ENCODE results near the gene EEF1AKMT4.
A peak's percentile ranks its signal among the peaks of the same experiment; 100 is the strongest.

EEF1AKMT4 gene

GRCh38 chr3:184228376-184229137 lies 20.9 kb upstream of the EEF1AKMT4 start:
- WGBS, 2 experiments (ENCODE audit: insufficient coverage in 2 of 2): 16 to 37% methylated on average over 6 to 7 of the region's 12 CpGs
- no peak overlapping the region for H3K27ac ChIP-seq (ENCODE audit: low read depth, low read length, severe bottlenecking)
- H3K4me1 ChIP-seq (ENCODE audit: control insufficient read depth, insufficient read depth, low read length, poor library complexity, severe bottlenecking): peaks cover 5% of the 10 kb centered on the region
- no peak overlapping the region for H3K4me3 ChIP-seq (ENCODE audit: extremely low read depth, insufficient read depth, low read length, poor library complexity, severe bottlenecking)
- no peaks in the 10 kb centered on the region for H3K36me3 ChIP-seq (ENCODE audit: control insufficient read depth, insufficient read depth, low read length)
- no peaks in the 10 kb centered on the region for H3K9me3 ChIP-seq (ENCODE audit: control insufficient read depth, low read length)

- Histone ChIP-seq H3K9me3 (ENCODE audit: control insufficient read depth, low read length) (no peaks in the 10 kb centered on the region), H3K4me3 (ENCODE audit: extremely low read depth, insufficient read depth, low read length, poor library complexity, severe bottlenecking) (peak within 1 kb of the TSS; percentile 22), H3K4me1 (ENCODE audit: control insufficient read depth, insufficient read depth, low read length, poor library complexity, severe bottlenecking) (peaks cover 5% of the 10 kb centered on the region), H3K36me3 (ENCODE audit: control insufficient read depth, insufficient read depth, low read length) (no peaks in the 10 kb centered on the region), H3K27ac (ENCODE audit: low read depth, low read length, severe bottlenecking) (no peak within 1 kb of the TSS)
- 1 to 3% methylated on average over 54 to 62 of the region's 66 CpGs for WGBS, 2 experiments (ENCODE audit: insufficient coverage in 2 of 2)
Measured at GRCh38 chr3:184229394-184230080, 19.9 kb upstream of the EEF1AKMT4 start, which contains the start of gene VWA5B2. Gene VWA5B2, plus strand, starts transcription at chr3:184229585. Its CDS starts 944 bp downstream, at chr3:184230529.

- Histone ChIP-seq H3K4me3 (ENCODE audit: extremely low read depth, insufficient read depth, low read length, poor library complexity, severe bottlenecking) (peak overlapping the region; percentile 22), H3K27ac (ENCODE audit: low read depth, low read length, severe bottlenecking) (no peak overlapping the region), H3K4me1 (ENCODE audit: control insufficient read depth, insufficient read depth, low read length, poor library complexity, severe bottlenecking) (peaks cover 5% of the 10 kb centered on the region), H3K36me3 (ENCODE audit: control insufficient read depth, insufficient read depth, low read length) (no peaks in the 10 kb centered on the region), H3K9me3 (ENCODE audit: control insufficient read depth, low read length) (no peaks in the 10 kb centered on the region)
- 3% methylated on average over 31 to 60 of the region's 61 CpGs for WGBS, 2 experiments (ENCODE audit: insufficient coverage in 2 of 2)
Measured at GRCh38 chr3:184230081-184230602, 19.3 kb upstream of the EEF1AKMT4 start.

GRCh38 chr3:184230603-184231528 lies 18.6 kb upstream of the EEF1AKMT4 start:
- 7 to 10% methylated on average over 67 to 74 of the region's 79 CpGs for WGBS, 2 experiments (ENCODE audit: insufficient coverage in 2 of 2)
- no peak overlapping the region for H3K4me3 ChIP-seq (ENCODE audit: extremely low read depth, insufficient read depth, low read length, poor library complexity, severe bottlenecking)

GRCh38 chr3:184231671-184232070 lies 17.8 kb upstream of the EEF1AKMT4 start:
- H3K36me3 ChIP-seq (ENCODE audit: control insufficient read depth, insufficient read depth, low read length): no peaks in the 10 kb centered on the region
- WGBS, 2 experiments (ENCODE audit: insufficient coverage in 2 of 2): 66% methylated on average over 3 of the region's 3 CpGs
- H3K27ac ChIP-seq (ENCODE audit: low read depth, low read length, severe bottlenecking): no peak overlapping the region
- peaks cover 5% of the 10 kb centered on the region for H3K4me1 ChIP-seq (ENCODE audit: control insufficient read depth, insufficient read depth, low read length, poor library complexity, severe bottlenecking)
- no peak overlapping the region for H3K4me3 ChIP-seq (ENCODE audit: extremely low read depth, insufficient read depth, low read length, poor library complexity, severe bottlenecking)
- no peaks in the 10 kb centered on the region for H3K9me3 ChIP-seq (ENCODE audit: control insufficient read depth, low read length)

More at GRCh38 chr3:184230603-184231528, 18.6 kb upstream of the EEF1AKMT4 start:
- H3K4me1 ChIP-seq (ENCODE audit: control insufficient read depth, insufficient read depth, low read length, poor library complexity, severe bottlenecking): peaks cover 5% of the 10 kb centered on the region
- no peaks in the 10 kb centered on the region for H3K36me3 ChIP-seq (ENCODE audit: control insufficient read depth, insufficient read depth, low read length)
- H3K9me3 ChIP-seq (ENCODE audit: control insufficient read depth, low read length): no peaks in the 10 kb centered on the region
- H3K27ac ChIP-seq (ENCODE audit: low read depth, low read length, severe bottlenecking): no peak overlapping the region

DNA sequence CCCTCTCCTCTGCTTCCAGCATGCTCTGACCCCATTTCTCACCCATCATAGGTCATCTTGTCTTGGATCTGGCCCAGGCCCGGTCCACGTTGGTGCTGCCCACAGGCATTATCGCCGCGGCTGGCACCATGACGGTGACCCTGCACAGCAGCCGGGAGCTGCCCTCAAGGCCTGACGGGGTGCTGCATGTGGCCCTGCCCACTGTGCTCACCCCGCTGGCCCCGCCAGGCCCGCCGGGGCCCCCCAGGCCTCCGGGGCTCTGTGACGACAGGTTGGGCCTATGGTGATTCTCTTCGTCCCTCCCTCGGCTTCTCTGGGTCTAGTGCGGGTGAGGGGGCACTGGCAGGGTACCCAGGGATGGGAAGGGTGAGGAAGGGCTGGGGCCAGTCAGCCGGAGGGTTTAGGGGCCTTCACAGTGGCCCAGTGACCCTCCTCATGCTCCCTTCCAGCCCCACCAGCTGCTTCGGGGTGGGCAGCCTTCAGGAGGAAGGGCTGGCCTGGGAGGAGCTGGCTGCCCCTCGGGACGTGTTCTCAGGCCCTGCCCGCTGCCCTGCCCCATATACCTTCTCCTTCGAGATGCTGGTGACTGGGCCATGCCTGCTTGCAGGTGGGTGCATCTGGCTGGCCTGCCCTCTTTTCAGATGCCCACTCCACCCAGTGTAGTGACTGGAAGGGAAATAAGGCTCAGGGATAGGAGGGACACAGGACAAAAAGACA lies 16.2 kb upstream of the EEF1AKMT4 start:
- Histone ChIP-seq H3K27ac (ENCODE audit: low read depth, low read length, severe bottlenecking) (no peak overlapping the region), H3K9me3 (ENCODE audit: control insufficient read depth, low read length) (no peaks in the 10 kb centered on the region), H3K4me1 (ENCODE audit: control insufficient read depth, insufficient read depth, low read length, poor library complexity, severe bottlenecking) (peaks cover 5% of the 10 kb centered on the region), H3K4me3 (ENCODE audit: extremely low read depth, insufficient read depth, low read length, poor library complexity, severe bottlenecking) (no peak overlapping the region), H3K36me3 (ENCODE audit: control insufficient read depth, insufficient read depth, low read length) (no peaks in the 10 kb centered on the region)
- 86 to 93% methylated on average over 14 to 23 of the region's 23 CpGs for WGBS, 2 experiments (ENCODE audit: insufficient coverage in 2 of 2)

GRCh38 chr3:184234224-184234623 lies 15.2 kb upstream of the EEF1AKMT4 start:
- WGBS, 2 experiments (ENCODE audit: insufficient coverage in 2 of 2): 42% methylated on average over 3 of the region's 4 CpGs; no CpG with 5 or more reads in 1 of the 2 experiments
- Histone ChIP-seq H3K36me3 (ENCODE audit: control insufficient read depth, insufficient read depth, low read length) (no peaks in the 10 kb centered on the region), H3K4me1 (ENCODE audit: control insufficient read depth, insufficient read depth, low read length, poor library complexity, severe bottlenecking) (peaks cover 5% of the 10 kb centered on the region), H3K9me3 (ENCODE audit: control insufficient read depth, low read length) (no peaks in the 10 kb centered on the region), H3K27ac (ENCODE audit: low read depth, low read length, severe bottlenecking) (no peak overlapping the region), H3K4me3 (ENCODE audit: extremely low read depth, insufficient read depth, low read length, poor library complexity, severe bottlenecking) (no peak overlapping the region)

- no peaks in the 10 kb centered on the region for H3K36me3 ChIP-seq (ENCODE audit: control insufficient read depth, insufficient read depth, low read length)
- no peak overlapping the region for H3K27ac ChIP-seq (ENCODE audit: low read depth, low read length, severe bottlenecking)
- H3K4me1 ChIP-seq (ENCODE audit: control insufficient read depth, insufficient read depth, low read length, poor library complexity, severe bottlenecking): peaks cover under 1% of the 10 kb centered on the region
- WGBS, 2 experiments (ENCODE audit: insufficient coverage in 2 of 2): 87 to 92% methylated on average over 14 of the region's 19 CpGs
- H3K4me3 ChIP-seq (ENCODE audit: extremely low read depth, insufficient read depth, low read length, poor library complexity, severe bottlenecking): no peak overlapping the region
- H3K9me3 ChIP-seq (ENCODE audit: control insufficient read depth, low read length): no peaks in the 10 kb centered on the region
Measured at GRCh38 chr3:184234671-184235380, 14.6 kb upstream of the EEF1AKMT4 start.

GRCh38 chr3:184235381-184236032 lies 14.0 kb upstream of the EEF1AKMT4 start:
- WGBS, 2 experiments (ENCODE audit: insufficient coverage in 2 of 2): 94 to 100% methylated on average over 1 to 3 of the region's 4 CpGs
- Histone ChIP-seq H3K4me1 (ENCODE audit: control insufficient read depth, insufficient read depth, low read length, poor library complexity, severe bottlenecking) (no peaks in the 10 kb centered on the region), H3K9me3 (ENCODE audit: control insufficient read depth, low read length) (no peaks in the 10 kb centered on the region), H3K4me3 (ENCODE audit: extremely low read depth, insufficient read depth, low read length, poor library complexity, severe bottlenecking) (no peak overlapping the region), H3K36me3 (ENCODE audit: control insufficient read depth, insufficient read depth, low read length) (no peaks in the 10 kb centered on the region), H3K27ac (ENCODE audit: low read depth, low read length, severe bottlenecking) (no peak overlapping the region)
